GM12864 (cell line): Measurements from ENCODE around the gene RIN2.

ENCODE experiments used
- DNase-seq: peaks from one replicate; pipeline ENCODE4 v3.0.0-alpha.2; 2011; ENCODE audit warnings: low read depth
- H3K4me3 ChIP-seq: 2 replicates; pipeline ENCODE4 v1.5.1; 2011; ENCODE audit warnings: mild to moderate bottlenecking, low read depth, low read length, control low read depth
- TF ChIP-seq, protein P1 (sequence below): IDR thresholded peaks from 2 replicates; pipeline ENCODE4 v1.5.1; 2011; ENCODE audit warnings: low read depth, mild to moderate bottlenecking, moderate library complexity, low read length, control low read depth, inconsistent platforms; ENCODE audit errors: missing control alignments

RIN2 gene

DNA sequence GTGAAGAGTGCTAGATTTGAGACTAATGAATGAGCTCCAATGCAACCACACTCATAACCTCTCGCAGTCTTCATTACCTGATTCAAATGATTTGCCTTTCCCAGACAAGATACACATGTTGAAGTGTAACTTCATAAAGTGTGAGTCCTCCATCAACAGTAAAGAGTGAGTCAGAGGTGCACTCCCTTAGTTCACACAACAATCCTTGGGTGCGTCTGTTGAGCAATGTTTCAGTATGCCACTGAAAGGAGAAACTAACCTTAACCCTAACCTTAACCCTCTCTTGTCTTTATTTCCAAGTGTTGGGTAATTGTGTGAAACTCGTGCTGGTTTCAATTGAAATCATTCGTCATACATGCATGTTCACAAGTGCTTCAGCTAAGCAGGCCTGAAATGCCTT, 21.0 kb upstream of the RIN2 start:
- peak; percentile 2 for DNase-seq
- TF ChIP-seq, protein P1, sequence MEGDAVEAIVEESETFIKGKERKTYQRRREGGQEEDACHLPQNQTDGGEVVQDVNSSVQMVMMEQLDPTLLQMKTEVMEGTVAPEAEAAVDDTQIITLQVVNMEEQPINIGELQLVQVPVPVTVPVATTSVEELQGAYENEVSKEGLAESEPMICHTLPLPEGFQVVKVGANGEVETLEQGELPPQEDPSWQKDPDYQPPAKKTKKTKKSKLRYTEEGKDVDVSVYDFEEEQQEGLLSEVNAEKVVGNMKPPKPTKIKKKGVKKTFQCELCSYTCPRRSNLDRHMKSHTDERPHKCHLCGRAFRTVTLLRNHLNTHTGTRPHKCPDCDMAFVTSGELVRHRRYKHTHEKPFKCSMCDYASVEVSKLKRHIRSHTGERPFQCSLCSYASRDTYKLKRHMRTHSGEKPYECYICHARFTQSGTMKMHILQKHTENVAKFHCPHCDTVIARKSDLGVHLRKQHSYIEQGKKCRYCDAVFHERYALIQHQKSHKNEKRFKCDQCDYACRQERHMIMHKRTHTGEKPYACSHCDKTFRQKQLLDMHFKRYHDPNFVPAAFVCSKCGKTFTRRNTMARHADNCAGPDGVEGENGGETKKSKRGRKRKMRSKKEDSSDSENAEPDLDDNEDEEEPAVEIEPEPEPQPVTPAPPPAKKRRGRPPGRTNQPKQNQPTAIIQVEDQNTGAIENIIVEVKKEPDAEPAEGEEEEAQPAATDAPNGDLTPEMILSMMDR: no peak

DNA sequence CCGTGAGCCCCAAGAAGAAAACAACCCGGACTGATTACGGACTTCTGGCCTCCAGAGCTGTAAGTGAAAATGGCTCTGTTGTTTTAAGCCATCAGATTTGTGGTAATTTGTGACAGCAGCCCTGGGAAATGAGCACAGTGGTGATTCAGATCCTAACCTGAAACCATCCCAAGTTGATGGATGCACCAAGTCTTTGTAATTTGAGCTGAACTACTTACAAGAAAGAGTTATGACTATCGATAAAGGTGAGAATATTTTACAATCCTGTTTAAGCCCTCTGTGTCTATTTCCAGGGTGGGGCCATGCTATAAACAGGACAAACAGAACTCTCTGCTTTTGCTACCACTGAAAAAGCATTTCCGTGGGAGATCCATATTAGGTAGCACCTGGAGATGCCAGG, 19.1 kb upstream of the RIN2 start:
- DNase-seq: no peak
- H3K4me3 ChIP-seq: no peak overlapping the region
- TF ChIP-seq, protein P1: no peak

More for the DNA sequence above, 21.0 kb upstream of the RIN2 start:
- H3K4me3 ChIP-seq: no peak overlapping the region

DNA sequence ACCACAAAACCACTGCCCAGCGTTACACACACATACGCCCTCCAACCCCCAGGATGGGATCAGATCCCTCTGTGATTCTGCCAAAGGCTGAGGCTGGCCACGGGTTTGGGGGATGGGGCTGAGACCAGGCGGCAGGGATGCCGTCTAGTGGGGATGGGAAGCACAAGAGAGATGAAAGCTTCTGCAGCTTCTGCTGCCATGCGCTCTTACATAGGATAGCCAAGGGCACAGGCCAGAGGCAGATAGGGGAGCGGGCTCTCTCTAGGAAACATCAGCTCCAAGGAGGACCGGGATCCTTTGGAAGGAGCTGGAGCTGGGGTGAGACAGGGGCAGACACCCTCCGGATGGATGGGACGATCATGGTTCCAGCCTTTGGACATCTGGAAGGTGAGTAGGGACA, 18.7 kb upstream of the RIN2 start:
- TF ChIP-seq, protein P1: no peak

DNA sequence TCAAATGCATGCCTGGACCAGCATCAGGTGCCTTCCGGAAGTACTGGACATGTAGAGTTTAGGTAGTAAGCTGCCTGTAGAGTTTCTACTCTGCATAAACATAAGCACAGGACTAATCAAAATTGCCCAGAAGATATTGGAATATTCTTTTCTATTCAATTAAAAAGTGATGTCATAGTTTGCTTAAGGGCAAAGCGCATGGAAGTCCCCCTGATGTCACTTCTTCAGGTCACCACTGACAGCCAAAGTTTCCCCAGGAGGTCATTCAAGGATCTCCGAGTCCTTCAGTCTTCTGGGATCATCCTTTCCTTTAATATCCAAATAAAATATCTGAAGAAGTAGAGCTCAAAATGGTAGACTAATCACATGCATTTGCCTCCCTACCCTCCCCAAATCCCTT, 17.5 kb upstream of the RIN2 start:
- TF ChIP-seq, protein P1: no peak
- DNase-seq: no peak
- no peak overlapping the region for H3K4me3 ChIP-seq

More for the DNA sequence above, 18.7 kb upstream of the RIN2 start:
- no peak for DNase-seq
- no peak overlapping the region for H3K4me3 ChIP-seq

DNA sequence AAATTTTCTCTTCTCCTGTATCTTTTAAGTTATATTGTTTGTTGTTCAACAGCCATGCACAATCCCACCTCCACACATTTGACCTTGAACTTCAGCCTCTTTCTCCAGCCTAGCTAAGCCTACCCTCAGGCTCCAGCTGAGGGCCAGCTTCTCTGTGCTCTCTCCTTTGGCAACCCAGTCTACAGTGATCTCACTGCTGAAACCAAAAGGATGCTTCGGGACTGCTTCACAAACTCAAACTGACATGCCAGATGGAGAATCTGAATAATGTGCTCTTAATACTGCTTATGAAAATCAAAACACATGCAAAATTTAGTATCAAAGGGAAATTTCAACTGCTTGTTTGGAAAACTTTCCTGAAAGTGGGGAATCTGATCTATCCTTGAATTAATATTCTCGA, 16.1 kb upstream of the RIN2 start:
- no peak overlapping the region for H3K4me3 ChIP-seq
- no peak for DNase-seq
- TF ChIP-seq, protein P1: no peak

DNA sequence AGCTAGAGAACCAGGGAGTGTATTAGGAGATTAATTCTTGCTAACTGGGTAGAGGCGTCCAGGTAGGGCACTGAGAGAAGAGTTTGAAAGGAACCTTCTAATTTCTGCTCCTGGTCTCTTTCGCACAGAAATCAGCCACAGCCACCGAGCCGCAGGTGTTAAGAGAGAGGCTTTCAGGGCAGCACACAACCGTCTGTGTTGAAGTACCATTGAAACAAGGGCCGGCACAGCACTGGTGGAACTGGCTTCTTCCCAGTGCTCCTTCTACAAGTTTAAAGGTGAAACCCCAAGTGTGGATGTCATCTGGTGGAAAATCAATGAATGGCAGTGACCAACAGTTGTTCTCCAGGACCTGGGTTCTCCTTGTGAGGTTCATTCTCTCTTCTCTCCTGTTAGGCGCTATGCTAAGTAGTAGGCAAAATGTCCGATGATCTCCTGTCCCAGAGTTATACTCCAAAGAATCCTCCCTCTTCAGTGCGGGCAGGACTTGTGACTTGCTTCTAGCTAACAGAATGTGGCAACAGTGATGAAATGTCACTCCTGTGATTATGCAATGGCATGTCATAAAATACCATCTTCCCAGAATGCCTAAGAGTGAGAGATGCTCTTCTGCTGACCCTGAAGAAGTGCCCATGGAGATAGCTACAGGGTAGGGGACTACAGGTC, 15.0 kb upstream of the RIN2 start:
- no peak for DNase-seq
- H3K4me3 ChIP-seq: no peak overlapping the region
- TF ChIP-seq, protein P1: no peak

DNA sequence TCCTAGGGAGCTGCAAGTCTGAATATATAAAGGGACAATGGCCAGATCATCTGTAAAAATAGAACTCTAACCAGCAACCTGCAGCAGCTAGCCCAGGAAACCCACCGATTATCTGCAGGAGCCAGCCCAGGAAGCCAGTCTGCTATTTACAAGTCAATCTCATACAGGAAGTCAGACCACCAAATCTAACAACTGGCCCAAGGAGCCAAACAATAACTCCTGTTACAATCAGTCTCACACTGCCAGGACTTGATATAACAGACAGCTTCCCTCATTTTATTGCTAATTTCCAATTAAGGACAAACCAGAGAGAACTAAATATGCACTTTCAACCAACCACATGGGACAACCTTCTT, 14.4 kb upstream of the RIN2 start:
- H3K4me3 ChIP-seq: no peak overlapping the region
- TF ChIP-seq, protein P1: no peak
- DNase-seq: no peak
